HCT116 (cell line): ENCODE results near the gene RPS29.

Source experiments
- CTCF ChIP-seq, 3 experiments: fragments of 200-600 bp in 1 of 3; sonication (generic) in 1 of 3; IDR thresholded peaks in 2 of 3; conservative IDR thresholded peaks in 1 of 3; 2 replicates each; pipeline ENCODE4 v1.5.1; 2012 to 2017; ENCODE audit warnings: low read depth in 2 of 3, low read length in 2 of 3, antibody characterized with exemption in 1 of 3, borderline replicate concordance in 1 of 3, control low read depth in 1 of 3, mild to moderate bottlenecking in 1 of 3, mixed read lengths in 1 of 3, mixed run types in 1 of 3, moderate library complexity in 1 of 3; ENCODE audit not compliant: insufficient read depth in 1 of 3
- TF ChIP-seq, protein P1 (sequence below): IDR thresholded peaks from 2 replicates; pipeline ENCODE4 v1.6.1; 2012

DNA sequence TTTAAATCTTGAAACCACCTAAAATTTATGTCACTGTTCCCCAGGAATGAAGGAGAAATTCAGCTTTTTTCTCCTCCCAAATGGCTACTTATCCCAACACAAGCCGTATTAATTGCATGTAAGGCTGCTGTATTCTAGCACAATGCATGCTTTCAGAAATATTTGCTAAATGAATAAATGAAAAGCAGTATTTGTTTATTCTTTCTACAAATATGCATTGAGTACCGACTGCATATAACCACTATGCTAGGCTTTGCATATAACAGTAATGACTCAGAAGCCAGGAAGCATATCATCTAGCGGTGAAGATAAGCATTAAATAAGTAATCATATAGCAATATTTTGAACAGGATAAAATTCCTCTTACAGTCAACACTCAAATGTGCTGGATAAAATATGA lies 6.8 kb upstream of the RPS29 start:
- no peak for TF ChIP-seq CTCF (IDR thresholded peaks at IDR 0.05 in 2 of 3, conservative IDR thresholded peaks at IDR 0.05 in 1 of 3; ENCODE audit: borderline replicate concordance in 1 of 3, insufficient read depth in 1 of 3, low read depth in 2 of 3, low read length in 2 of 3)
- TF ChIP-seq, protein P1, sequence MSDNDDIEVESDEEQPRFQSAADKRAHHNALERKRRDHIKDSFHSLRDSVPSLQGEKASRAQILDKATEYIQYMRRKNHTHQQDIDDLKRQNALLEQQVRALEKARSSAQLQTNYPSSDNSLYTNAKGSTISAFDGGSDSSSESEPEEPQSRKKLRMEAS = no peak
